HCT116 (cell line): ENCODE results near the gene CWC15. TPM values are rescaled to one million over a fixed set of nuclear protein-coding genes. Genes with fewer than 3 reads are reported as not detected.

Experiments
- ATAC-seq: fragments of 200-7000 bp; cut with Tn5 transposase; 2 replicates; pipeline ENCODE4 v1.9.1; 2020; ENCODE audit warnings: mild to moderate bottlenecking, moderate library complexity
- BruUV-seq: library from RNA; stranded (reverse); fragments of 400-500 nt; replicated peaks from 2 replicates; lab custom pipeline; 2021; lab: Mats Ljungman, UMichigan
- CTCF ChIA-PET: fragments of 300-600 bp; sonication (Branson Sonifier 250); formaldehyde crosslinking; loops from one replicate; lab custom pipeline; 2021; ENCODE audit warnings: antibody characterized with exemption; lab: Charles Lee
- POLR2A ChIA-PET: fragments of 300-600, 350-600 bp; sonication (Branson Sonifier 250); formaldehyde crosslinking; loops from one replicate; lab custom pipeline; 2021; ENCODE audit warnings: antibody characterized with exemption; lab: Charles Lee
- RAD21 ChIA-PET, 2 experiments: fragments of 300-600 bp; sonication (Branson Sonifier 250); formaldehyde crosslinking; loops; one replicate each; lab custom pipeline; 2023; ENCODE audit warnings: low total read pairs in 2 of 2; ENCODE audit not compliant: uncharacterized antibody in 2 of 2, unreplicated experiment in 2 of 2, low non-redundant PET in 1 of 2; lab: Charles Lee
- DNase-seq: peaks from one replicate; pipeline ENCODE4 v3.0.0-alpha.2; 2010; ENCODE audit warnings: low read depth, low spot score
- H2AFZ ChIP-seq: fragments of 200-600 bp; shearing (Covaris generic), sonication (generic); 2 replicates; pipeline ENCODE4 v1.6.1; 2017; ENCODE audit warnings: low read depth, mixed run types, mixed read lengths, antibody characterized with exemption, low read length; ENCODE audit not compliant: poor library complexity, severe bottlenecking
- H3K27ac ChIP-seq: 2 replicates; pipeline ENCODE4 v1.5.1; 2012; ENCODE audit warnings: low read depth, low read length
- H3K27me3 ChIP-seq: fragments of 200-600 bp; sonication (generic); 2 replicates; pipeline ENCODE4 v1.6.1; 2016; ENCODE audit warnings: mixed run types, low read length, mixed read lengths; ENCODE audit not compliant: insufficient read depth
- H3K36me3 ChIP-seq, 2 experiments: fragments of 200-500 bp in 1 of 2; fragments of 200-600 bp in 1 of 2; sonication (Bioruptor generic) in 1 of 2; sonication (generic) in 1 of 2; 2 replicates each; pipeline versions ENCODE4 v1.5.1 to v1.6.1; 2014 to 2016; ENCODE audit warnings: low read length in 2 of 2, inconsistent platforms in 1 of 2, mixed read lengths in 1 of 2, mixed run types in 1 of 2; ENCODE audit not compliant: insufficient read depth in 2 of 2, control insufficient read depth in 1 of 2
- H3K4me1 ChIP-seq, 2 experiments: fragments of 200-600 bp in 1 of 2; sonication (generic) in 1 of 2; 2 replicates each; pipeline versions ENCODE4 v1.5.1 to v1.6.1; 2012 to 2017; ENCODE audit warnings: low read length in 2 of 2, inconsistent platforms in 1 of 2, mild to moderate bottlenecking in 1 of 2, mixed read lengths in 1 of 2, mixed run types in 1 of 2, moderate library complexity in 1 of 2; ENCODE audit not compliant: insufficient read depth in 2 of 2, control insufficient read depth in 1 of 2
- H3K4me2 ChIP-seq: fragments of 200-600 bp; sonication (generic); 2 replicates; pipeline ENCODE4 v1.6.1; 2017; ENCODE audit warnings: mixed run types, low read length, mixed read lengths
- H3K4me3 ChIP-seq, 2 experiments: fragments of 200-600 bp in 1 of 2; sonication (generic) in 1 of 2; replicated peaks in 1 of 2; 2 replicates each; pipeline ENCODE4 v1.5.1; 2011 to 2016; ENCODE audit warnings: low read length in 2 of 2, control low read depth in 1 of 2, low read depth in 1 of 2, mild to moderate bottlenecking in 1 of 2, mixed read lengths in 1 of 2, mixed run types in 1 of 2
- H3K79me2 ChIP-seq: fragments of 200-600 bp; sonication (generic); 2 replicates; pipeline ENCODE4 v1.6.1; 2017; ENCODE audit warnings: mild to moderate bottlenecking, mixed run types, low read length, moderate library complexity, mixed read lengths; ENCODE audit not compliant: insufficient read depth
- H3K9ac ChIP-seq: fragments of 200-600 bp; sonication (generic); 2 replicates; pipeline ENCODE4 v1.6.1; 2016; ENCODE audit warnings: low read length, mixed read lengths
- H3K9me2 ChIP-seq: fragments of 200-600 bp; sonication (generic), shearing (Covaris generic); 2 replicates; pipeline ENCODE4 v1.6.1; 2017; ENCODE audit warnings: mixed run types, mild to moderate bottlenecking, moderate library complexity; ENCODE audit not compliant: insufficient read depth
- H3K9me3 ChIP-seq, 2 experiments: fragments of 200-500 bp in 1 of 2; fragments of 200-600 bp in 1 of 2; sonication (Bioruptor generic) in 1 of 2; sonication (generic) in 1 of 2; 2 replicates each; pipeline ENCODE4 v1.6.1; 2014 to 2017; ENCODE audit warnings: low read length in 2 of 2, mixed read lengths in 2 of 2, inconsistent platforms in 1 of 2, low read depth in 1 of 2, mild to moderate bottlenecking in 1 of 2, mixed run types in 1 of 2, moderate library complexity in 1 of 2; ENCODE audit not compliant: control insufficient read depth in 1 of 2, insufficient read depth in 1 of 2
- H4K20me1 ChIP-seq: fragments of 200-600 bp; sonication (generic), shearing (Covaris generic); 2 replicates; pipeline ENCODE4 v1.6.1; 2017; ENCODE audit warnings: mixed run types, mild to moderate bottlenecking, moderate library complexity; ENCODE audit not compliant: insufficient read depth
- EGR1 ChIP-seq: IDR thresholded peaks from 2 replicates; pipeline ENCODE4 v1.6.1; 2012; ENCODE audit warnings: low read depth
- JUND ChIP-seq: IDR thresholded peaks from 2 replicates; pipeline ENCODE4 v1.6.1; 2012
- MAX ChIP-seq: IDR thresholded peaks from 2 replicates; pipeline ENCODE4 v1.6.1; 2012
- POLR2A ChIP-seq: IDR thresholded peaks from 2 replicates; pipeline ENCODE4 v1.7.0; 2011; ENCODE audit warnings: borderline replicate concordance; ENCODE audit not compliant: insufficient read depth, insufficient read length; ENCODE audit errors: extremely low read depth
- TCF7L2 ChIP-seq: IDR thresholded peaks from 2 replicates; pipeline ENCODE4 v1.7.0; 2011; ENCODE audit warnings: borderline replicate concordance, inconsistent platforms; ENCODE audit not compliant: insufficient read depth, insufficient read length; ENCODE audit errors: extremely low read depth
- YY1 ChIP-seq: IDR thresholded peaks from 2 replicates; pipeline ENCODE4 v1.6.1; 2011; ENCODE audit warnings: low read length, low read depth, moderate library complexity, mild to moderate bottlenecking; ENCODE audit not compliant: insufficient replicate concordance; ENCODE audit errors: extremely low read depth
- ZFX ChIP-seq: fragments of 450-650 bp; IDR thresholded peaks from 2 replicates; pipeline ENCODE4 v1.6.1; 2017
- ZNF274 ChIP-seq: fragments of 200-500 bp; sonication (Bioruptor generic); IDR thresholded peaks from 2 replicates; pipeline ENCODE4 v1.6.1; 2014; ENCODE audit warnings: mild to moderate bottlenecking, low read depth, low read length, inconsistent platforms
- intact Hi-C: fragments of 100-400 bp; cut with micrococcal nuclease; formaldehyde crosslinking; loops from 2 replicates; pipeline ENCODE4 v1.10.0; 2022
- total RNA-seq: library from RNA; stranded (reverse); gene quantifications from one replicate; pipeline ENCODE4 v1.2.1, GENCODE V29; 2021; ENCODE audit not compliant: unreplicated experiment

Gene CWC15
- total RNA-seq, 1 experiment from 2014 or later: 47.6 TPM

- TF ChIP-seq TCF7L2 (no peak), EGR1 (no peak), POLR2A (no peak), YY1 (no peak), JUND (no peak), ZNF274 (no peak), MAX (no peak), ZFX (no peak)
These were observed 822 bp upstream of the CWC15 start (continued) for GRCh38 chr11:94974178-94974577.

- TF ChIP-seq ZFX: no peak
- H3K27ac ChIP-seq: peak overlapping the region; percentile 51; the same call in 1 of the 2 replicates
These were observed 657 bp downstream of the CWC15 start for GRCh38 chr11:94972700-94973098.

More at GRCh38 chr11:94972700-94973098, 657 bp downstream of the CWC15 start:
- Histone ChIP-seq H3K9ac (peak overlapping the region; percentile 75), H4K20me1 (no peaks in the 10 kb centered on the region), H3K4me2 (peak overlapping the region; percentile 82), H3K79me2 (peaks cover 30% of the 10 kb centered on the region), H3K36me3 (peaks cover 35 to 40% of the 10 kb centered on the region in 2 experiments), H2AFZ (no peak overlapping the region), H3K9me2 (no peaks in the 10 kb centered on the region), H3K4me1 (peaks cover 7 to 14% of the 10 kb centered on the region in 2 experiments; a peak in 3 of 4 replicates), H3K27me3 (no peaks in the 10 kb centered on the region), H3K9me3 (no peaks in the 10 kb centered on the region), H3K4me3 (peak overlapping the region; percentile 75 to 82)
- RAD21 ChIA-PET: interaction anchor here in 1 of 2 experiments (1.2 kb wide), 1 partner anchor 95 kb away, joined by 3 read pairs; no protein-coding TSS in a partner anchor
- POLR2A ChIA-PET: interaction anchor here (1.2 to 1.4 kb wide), 2 partner anchors 94 to 385 kb away, joined by 3 to 5 read pairs; partner anchors contain the start of gene SRSF8
- BruUV-seq: no TSS peak
- ATAC-seq (0 out of 2 replicates have a peak, but pooled peaks have one; percentile 1), DNase-seq (no peak)
- intact Hi-C loops: loop anchor here (2.0 kb wide), 1 partner anchor 178 kb away; no protein-coding TSS in a partner anchor
- CTCF ChIA-PET: interaction anchor here (0.9 to 1.4 kb wide), 4 partner anchors 75 to 179 kb away, joined by 3 to 4 read pairs (median 3); partner anchors contain the start of gene SRSF8
